A172 (cell line): ENCODE results near the gene DRC7. TPM values are rescaled to one million over a fixed set of nuclear protein-coding genes. Genes with fewer than 3 reads are reported as not detected.
"Not testable (repeated sequence)": the region's sequence is repeated elsewhere in the genome, so short reads cannot be mapped to it uniquely, and the experiment has no call there.

ENCODE experiments used
- DNase-seq: peaks from one replicate; pipeline ENCODE4 v3.0.0-alpha.2; 2015; ENCODE audit warnings: low spot score
- total RNA-seq: library from RNA; depleted of rRNA; stranded (reverse); fragments of >200 nt; shearing (Covaris generic); gene quantifications from 2 replicates; pipeline ENCODE4 v1.2.3, GENCODE V29; 2014

DRC7 gene
- total RNA-seq, 1 experiment from 2014 or later, result not detected

DNA sequence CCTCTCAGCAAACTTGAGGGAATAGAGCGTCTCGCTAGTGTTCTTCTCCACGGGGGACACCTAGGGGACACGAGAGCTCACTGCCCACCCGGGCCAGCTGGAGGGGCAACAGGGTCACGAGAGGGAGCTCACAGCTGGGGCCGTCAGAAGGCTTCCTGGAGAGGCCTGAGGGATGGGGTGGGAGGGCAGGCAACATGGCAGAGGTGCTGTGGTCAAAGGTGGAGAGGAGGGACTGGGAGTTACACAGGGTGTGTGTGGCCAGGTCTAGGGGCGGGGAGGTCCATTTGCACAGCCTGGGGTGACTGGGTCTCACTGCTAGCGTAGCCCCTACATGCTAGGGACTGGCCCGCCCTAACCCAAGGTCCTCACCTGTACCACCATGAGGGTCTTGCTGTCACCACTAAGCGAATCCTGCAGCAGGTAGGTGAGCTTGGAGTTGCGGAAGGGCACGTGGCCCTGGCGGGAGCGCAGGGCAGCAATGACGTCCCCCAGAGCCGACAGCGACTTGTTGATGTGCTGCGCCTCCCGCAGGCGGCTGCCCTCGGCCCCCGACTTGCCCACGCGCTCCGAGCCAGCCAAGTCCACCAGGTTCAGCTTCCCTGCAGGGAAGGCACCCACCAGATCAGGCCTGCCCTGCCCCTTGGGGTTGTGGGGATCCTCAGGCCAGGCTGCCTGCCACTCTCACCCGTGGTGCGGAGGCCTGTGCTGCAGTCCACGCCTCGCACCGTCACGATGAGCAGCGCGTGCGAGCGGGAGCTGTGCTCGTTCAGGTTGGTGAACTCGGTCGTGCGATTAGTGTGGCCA is 66.0 kb downstream of the DRC7 start:
- no peak for DNase-seq

DNA sequence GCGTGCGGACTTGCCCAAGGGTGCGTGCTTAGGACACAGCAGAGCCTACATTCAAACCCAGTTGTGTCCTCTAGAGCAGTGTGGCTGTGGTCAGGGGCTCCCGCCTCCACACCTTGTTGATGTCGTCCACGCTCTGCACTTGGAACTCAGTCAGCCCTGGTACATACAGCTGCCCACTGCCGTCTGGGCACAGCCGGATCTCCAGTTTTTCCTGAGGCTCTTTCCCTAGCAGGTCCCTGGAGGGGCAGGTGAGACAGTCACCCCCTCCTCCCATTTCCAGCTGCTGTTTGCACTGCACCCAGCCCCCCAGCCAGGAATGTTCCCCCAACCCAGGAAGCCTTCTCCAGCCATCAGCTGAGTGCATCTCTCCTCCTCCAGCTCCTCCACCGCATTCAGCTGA is 66.7 kb downstream of the DRC7 start:
- no peak for DNase-seq

DNA sequence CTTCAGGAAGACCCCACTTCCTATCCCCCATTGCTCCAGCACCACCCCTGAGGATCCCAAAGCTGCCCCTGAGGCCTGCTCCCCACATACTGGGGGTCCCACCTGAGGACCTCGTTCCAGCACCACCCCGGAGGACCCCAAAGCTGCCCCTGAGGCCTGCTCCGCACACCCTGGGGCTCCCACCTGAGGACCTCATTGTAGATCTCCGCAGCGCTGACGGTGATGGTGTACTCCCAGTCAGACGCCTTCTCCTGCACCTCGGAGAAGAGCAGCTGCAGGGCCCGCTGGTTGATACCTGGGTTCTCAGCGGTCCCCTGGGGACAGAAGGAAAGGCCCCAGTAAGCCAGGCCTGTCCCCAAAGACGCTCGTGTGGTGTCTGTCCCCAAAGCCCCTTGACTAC is 67.4 kb downstream of the DRC7 start:
- no peak for DNase-seq

DNA sequence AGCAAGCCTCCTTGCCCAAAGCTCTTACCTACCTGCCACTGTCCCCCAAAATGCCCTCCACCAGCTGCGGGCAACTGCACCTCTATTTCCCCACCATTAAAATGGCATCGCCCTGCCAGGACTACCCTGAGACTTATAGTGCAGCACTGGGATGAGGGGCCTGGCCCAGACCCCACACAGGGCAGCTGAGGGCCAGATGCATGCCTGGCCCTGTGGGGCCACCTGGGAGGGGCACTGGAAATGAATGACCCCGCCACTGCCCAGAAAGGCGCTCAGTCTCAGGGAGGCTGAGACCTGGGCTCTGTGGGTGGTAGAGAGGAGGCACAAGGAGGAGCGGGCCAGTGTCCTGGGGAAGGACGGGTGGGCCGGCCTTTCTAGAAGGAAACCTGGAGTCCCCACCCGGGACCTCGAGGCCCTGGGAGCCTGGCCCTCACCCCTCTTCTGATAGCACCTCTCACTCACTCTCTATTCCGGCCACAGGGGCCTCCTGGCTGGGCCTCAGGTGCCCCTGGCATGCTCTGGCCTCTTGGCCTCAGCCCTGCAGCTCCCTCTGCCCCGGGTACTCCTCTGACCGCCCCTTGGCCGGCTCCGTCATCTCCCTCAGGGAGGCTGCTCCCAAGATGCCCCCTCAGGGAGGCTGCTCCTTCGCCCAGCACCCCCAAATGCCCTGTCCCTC is 67.9 kb downstream of the DRC7 start:
- DNase-seq, result no peak

DNA sequence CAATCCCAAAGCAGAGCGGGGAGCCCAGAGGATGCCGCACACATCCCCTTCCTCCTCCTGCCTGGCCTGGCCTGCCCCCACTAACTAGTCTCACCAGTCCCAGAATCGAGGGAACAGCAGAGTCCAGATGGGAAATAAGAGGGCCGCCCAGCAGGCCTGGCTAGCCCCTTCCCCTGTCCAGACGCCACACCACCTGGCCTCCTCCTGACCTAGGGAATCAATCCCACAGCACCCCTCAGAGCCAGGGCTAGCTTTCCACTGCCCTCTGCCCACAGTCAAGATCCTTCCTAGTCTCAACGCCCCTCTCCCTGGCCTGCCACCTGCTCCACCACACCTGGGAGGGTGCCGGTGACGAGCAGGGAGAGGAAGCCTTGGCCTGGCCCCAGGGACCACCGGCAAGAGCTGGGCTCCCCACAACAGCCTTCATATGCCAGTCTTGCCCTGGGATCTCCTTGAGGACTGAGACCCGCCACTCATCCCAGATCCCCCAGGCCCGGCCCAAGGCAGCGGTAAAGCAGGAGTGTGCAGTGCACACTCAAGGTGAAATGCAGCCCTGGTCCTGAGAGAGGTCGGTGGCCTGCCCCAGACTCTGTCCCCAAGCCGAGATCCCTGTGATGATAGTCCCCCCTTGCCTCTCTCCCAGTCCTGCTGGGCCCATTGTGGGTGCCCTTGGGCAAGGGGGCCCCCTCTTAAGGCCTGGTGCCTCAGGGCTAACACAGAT is 68.8 kb downstream of the DRC7 start:
- DNase-seq, result no peak

DNA sequence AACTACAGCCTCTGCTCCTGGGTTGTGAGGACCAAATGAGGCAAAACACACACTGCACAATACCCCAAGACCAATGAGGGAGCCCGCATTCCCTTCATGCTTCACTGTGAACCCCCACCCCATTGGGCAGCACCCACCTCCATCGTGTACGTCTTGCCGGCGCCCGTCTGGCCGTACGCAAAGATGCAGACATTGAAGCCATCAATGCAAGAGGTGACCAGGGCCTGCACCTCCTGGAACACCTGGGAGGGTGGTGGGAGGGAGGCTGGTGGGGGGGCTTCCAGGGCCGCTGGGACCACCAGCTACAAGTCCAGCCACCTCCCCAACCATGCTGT is 69.4 kb downstream of the DRC7 start:
- no peak for DNase-seq

DNA sequence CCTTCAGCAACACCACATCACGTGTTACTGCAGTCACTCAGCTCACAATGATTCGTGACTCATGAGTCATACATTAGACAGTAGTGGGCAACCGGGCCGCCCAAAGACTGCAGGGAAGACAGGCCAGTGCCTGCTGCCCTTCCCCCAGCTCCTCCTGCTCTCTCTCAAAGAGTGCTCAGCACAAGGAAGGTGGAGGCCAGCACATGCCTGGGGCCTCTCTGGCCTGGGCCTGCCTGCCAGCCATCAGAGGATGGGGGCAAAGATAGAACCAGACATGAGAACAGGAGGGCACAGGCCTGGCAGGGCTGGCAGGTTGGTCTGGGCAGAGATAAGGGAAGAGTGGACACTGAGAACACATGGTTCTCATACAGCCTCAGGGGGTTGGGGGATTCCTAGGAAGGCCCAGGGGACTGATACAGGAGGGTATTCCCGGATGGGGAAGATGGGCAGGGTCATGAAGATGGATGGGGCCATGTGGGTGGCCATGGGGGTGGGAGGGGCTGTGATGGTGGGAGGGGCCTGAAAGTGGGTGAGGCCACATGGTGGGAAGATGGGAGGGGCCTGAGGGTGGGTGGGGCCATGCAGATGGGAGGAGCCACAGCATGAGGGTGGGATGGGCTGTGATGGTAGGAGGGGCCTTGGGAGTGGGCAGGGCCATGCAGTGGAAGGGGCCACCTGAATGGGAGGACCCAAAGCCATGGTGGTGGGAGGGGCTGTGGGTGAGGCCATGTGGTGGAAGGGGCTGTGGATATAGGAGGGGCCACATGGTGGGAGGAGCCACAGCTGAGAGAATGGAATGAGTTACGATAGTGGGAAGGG is 69.9 kb downstream of the DRC7 start:
- peak; percentile 84 for DNase-seq

DNA sequence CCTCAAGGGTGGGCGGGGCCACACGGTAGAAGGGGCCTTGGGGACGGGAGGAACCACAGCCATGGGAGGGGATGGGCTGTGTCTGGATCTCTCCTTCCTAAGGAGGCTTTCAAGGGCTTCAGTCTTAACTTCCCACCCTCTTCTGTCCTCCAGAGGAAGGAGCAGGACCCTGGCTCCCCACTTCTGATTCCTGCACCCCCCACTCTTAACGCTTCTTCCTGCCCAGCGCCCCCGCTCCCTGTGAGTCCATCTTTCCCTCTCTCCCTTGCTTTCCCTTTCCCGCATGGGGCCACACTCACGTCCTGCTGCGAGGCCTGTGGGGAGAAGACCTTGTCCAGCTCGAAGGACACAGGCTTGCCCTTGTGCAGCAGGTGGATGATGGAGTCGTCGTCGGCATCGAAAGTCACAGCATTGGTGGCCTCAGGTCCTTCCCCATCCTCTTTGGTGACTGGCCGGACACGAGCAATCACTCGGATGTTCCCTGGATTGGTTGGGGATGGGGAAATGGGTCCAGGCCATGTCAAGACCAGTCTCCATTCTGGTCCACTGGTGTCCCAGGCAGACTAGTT is 70.6 kb downstream of the DRC7 start:
- DNase-seq, result no peak

DNA sequence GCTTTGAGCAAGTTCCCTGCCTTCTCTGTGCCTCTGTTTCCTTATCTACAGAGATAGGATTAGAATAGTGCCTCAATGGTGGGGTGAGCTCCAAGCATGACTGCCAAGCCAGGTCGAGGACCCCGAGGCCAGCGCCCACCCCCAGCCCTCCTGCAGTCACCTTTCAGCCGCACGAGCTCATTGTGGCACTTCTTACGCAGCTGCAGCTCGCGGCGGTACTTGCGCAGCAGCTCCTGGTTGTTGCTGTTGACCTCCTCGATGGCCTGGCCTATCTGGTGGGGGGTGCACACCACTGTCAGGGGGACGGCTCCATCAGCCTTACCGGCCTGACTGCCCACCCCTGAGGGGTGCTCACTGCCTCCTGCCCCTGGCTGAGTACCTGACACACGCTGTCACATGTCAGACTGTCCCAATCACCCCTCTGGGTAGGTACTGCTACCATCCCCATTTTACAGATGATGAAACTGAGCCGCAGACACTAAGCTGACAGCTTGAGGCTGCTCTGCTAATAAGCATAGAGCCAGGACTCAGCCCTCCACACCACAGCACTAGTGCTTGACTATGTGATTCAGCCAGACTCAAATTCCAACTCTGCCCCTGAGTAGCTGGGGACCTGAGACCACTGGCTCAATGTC is 72.2 kb downstream of the DRC7 start:
- no peak for DNase-seq

DNA sequence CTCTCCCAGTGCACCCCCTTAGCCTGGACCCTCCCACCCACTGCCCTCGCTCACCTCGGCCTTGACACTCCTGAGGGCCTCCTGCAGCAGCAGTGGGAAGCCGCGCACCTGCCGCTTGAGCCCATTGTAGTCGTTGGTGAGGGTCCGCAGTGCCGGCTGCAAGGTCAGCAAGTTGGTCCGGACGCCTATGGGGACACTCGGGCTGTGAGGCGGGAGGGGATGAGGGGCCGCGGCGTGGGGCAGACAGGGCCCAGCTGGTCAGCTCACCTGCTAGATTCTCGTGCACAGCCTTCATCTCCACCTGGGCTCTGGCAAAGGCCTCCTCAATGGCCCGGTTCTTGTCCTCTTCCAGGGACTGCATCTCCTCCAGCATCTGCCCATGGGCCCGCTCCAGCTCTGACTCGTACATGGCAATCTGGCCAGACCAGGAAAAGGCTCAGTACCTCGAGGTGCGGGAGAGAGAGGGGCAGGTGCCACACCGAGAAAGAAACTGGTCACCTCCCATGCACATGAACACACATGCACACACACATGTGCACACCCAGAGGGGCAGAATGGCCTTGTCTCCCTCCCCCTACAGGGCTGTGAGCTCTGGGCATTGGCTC is 75.0 kb downstream of the DRC7 start:
- DNase-seq, result no peak

DNA sequence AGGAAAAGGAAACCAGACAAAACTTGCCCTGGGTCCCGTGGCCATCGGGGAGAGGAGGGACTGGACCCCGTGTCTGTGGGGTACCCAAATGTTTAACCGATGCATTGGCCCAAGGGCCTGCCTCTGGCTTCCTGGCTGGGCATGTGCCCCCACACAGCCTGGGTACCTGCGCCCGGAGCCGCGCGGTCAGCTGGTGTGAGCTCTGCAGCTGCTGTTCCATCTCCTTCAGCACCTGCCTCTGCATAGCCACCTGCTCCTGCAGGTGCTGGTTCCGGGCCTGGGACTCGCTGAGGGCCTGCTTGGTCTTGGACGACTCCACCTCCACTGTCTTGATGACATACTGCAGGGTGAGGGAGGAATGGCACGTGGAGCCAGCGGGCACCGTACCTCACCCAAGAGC is 75.8 kb downstream of the DRC7 start:
- DNase-seq, result no peak

DNA sequence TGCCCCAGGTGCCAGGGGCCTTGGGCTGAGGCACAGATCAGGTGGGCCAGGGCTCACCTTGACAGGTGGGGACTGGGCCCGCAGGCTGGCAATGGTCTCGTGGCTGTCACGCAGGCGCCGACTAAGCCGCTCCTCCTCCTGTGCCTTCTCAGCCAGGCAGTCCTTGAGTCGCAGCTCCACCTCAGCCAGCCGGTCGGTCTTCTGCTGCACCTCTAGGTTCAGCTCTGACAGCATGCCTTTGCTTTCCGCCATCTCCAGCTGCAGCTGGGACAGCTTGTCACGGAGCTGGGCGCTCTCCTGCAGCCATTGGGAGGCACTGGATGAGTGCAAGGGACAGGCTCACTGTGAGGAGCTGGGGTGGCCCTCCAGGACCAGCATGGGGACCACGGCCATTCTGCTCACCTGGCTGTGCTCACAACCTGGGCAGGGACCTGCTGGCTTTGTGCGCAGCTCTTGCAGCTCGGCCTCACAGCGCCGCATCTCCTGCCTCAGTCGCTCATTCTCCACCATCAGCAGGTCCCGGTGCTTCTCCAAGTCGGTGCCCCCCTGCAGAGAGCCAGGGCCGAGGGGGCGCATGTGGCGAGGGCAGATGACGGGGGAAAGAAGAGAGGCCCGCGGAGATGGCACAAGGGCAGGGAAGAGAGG is 76.7 kb downstream of the DRC7 start:
- DNase-seq, result no peak

DNA sequence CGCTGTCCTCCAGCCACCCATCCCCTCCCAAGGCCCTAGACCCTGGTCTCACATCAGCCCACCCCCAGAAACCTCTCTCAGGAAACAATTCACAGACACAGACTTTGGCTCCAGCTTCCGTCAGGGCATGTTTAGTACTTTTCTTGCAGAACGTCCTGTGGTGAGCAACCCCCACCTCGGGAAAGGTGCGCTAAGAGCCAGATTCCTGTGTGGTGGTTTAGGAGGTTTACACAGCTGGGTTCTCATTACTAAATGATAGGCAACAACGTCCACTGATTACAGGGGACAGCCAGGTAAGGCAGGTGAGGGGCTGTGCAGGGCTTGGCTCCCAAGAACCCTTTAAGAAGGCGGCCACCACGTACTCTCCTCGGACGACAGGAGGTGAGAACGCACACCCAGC is 78.4 kb downstream of the DRC7 start:
- no peak for DNase-seq

DNA sequence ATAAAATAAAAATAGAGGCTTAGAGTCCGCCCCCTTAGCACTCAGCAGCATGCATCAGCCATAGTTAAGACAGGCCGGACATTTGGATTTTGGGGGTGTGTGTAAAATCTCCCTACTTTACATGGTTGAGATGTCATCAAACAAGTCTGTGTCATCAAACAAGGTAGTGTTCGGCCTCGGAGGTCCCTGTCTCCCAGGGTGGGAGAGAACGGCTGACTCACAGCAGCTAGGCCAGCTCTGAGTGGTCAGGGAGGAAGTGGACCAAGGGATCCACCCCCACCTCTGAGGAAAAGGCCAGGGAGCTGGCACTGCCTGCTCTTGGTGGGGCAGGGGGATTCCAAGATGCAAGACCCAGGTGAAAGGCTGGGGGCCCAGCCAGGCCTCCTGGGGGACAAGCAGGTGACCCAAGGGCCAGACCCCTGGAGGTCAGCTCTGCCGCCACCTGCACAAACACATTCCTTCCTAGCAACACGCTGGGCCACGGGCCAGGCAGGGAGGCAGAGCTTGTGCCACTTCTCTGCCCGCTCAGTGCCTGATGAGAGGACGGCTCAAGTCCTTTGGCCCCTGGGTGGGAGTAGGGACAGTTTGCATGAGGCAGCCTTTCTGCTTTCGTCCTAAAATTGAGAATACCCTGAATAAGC is 79.2 kb downstream of the DRC7 start:
- peak; percentile 65 for DNase-seq

DNA sequence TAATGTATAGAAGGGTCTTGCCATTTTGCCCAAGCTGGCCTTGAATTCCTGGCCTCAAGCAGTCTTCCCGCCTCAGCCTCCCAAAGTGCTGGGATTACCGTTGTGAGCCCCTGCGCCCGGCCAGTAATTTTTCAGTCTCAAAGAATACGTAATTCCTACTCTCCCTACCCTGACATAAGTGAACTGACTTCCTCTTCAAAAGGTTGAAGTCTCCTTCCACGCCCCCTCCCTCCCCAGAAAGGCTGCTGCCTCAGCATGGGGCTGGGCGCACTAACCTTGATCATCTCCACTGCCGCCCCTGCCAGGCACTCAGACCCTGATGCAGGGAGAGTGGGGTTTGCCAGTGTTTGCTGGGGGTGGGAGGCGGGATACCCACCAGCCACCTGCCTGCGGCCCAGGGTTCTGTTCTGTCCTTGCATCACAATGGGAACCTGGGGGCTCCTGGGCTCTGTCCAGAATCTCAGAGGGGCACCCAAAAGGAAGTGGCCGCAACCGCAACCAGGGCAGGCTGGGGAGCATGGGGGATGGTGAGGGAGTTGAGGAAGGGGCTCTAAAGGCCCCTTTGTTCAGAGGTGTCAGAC is 80.2 kb downstream of the DRC7 start:
- DNase-seq, result no peak

DNA sequence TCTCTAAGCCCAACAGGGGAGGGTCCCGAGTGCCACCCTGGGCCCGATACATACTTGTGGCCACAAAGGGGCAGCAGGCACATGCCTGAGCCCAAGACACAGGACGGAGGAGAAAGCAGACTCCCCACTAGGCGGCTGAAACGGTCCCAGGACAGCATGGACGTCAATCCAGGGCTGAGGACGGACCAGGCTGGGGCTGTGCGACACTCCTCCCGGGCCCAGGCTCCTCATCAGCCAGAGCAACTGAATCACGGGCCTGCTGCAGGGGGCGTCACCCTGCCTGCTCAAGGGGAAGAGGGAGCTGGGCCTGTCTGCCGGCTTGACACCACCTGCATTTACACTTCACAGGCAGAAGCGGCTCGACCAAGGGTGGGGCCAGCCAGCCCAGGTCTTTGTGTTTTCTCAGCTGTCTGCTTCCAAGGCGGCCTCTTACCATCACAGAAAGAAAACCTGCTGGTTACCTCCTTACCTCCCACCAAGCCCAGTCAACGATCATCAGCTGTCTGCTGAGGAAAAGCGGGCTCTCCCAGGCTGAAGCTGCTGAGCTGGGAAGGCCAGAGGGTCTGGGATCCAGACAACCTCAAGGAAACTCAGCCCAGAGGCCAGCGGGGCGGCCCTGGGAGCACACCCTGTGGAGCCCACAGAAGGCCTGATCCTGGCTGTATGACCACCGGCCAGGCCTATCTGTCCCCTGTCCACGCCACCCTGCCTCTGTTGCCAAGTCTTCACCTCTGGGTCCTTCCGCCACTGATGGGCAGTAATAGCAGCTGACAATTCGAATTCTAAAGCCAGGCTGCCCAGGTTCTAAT is 81.3 kb downstream of the DRC7 start:
- no peak for DNase-seq

DNA sequence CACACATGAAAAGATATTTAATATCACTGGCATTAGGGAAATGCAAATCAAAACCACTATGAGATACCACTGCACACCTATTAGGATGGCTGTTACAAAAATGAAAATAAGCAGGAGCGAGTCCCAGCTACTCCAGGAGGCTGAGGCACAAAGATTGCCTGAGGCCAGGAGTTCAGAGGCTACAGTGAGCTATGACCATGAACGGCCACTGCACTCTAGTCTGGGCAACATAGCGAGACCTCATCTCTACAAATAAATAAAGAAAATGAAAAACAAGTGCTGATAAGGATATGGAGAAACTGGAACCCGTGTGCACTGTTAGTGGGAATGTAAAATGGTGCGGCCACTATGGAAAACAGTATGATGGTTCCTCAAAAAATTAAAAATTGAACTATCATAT is 84.1 kb downstream of the DRC7 start:
- no peak for DNase-seq

DNA sequence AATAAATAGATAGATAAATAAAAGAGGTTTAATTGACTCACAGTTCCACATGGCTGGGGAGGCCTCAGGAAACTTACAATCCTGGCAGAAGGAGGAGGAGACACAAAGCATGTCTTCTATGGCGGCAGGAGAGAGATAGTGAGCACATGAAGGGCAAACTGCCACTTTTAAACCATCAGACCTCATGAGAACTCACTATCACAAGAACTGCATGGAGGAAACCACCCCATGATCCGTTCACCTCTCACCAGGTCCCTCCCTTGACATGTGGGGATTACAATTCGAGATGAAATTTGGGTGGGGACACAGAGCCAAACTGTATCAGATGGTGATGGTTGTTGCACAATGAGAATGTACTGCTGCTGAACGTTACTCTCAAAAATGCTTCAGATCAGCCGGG is 85.2 kb downstream of the DRC7 start:
- not testable (repeated sequence) for DNase-seq

DNA sequence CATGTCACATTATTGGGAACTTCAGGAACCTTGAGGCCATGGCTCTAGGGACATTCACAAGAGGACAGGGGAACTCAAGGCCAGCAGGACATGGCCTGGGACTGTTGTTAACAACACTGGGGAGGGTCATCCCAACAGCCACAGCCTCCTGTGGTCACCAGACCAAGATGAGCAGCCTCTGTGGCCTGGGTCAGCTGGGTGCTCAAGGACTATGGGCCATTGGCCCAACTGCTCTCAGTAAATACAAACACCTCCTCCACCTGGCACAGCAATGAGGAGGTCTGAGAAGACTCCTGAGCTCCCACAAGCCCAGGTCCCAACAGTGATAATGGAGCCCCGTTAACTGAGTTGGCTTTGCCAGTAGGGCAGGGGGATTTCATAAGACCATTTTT is 86.7 kb downstream of the DRC7 start:
- DNase-seq, result no peak
